ENCODE measurements around the gene SLC51A. TPM values are rescaled to one million over a fixed set of nuclear protein-coding genes. Genes with fewer than 3 reads are reported as not detected.
"Not testable (repeated sequence)": the region's sequence is repeated elsewhere in the genome, so short reads cannot be mapped to it uniquely, and the experiment has no call there.

The SLC51A gene
- total RNA-seq = 0.60 TPM
- long read RNA-seq = 0 reads

DNA sequence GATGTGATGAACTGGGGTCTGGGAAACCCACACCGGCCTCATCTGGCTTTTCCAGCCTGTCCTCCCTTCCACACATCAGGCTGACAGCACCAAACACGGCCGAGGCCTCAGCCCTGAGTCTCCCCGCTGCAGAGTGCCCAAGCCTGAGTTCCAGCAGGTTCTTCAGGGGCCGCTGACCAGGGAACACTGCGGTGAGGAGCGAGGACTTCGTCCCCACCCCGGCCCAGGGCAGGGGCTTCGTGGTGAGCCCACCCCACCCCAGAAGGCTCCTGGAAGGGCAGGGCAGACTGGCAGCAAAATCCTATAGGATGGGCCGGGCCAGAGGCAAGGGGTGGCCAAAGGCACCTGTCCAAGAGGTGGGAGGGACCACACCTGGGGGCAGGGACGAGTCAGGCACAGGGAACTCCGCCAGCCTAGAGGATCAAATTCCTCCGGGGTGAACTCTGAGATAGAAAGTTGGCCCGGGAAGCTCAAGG is at the start of gene SLC51A:
TSS of gene SLC51A (plus strand) at position 446 of the 476 bp plus-strand sequence. CDS start 179 bp downstream, outside the sequence.
- DNase-seq (ENCODE audit: missing footprints) (no peak), ATAC-seq (no peak)
- intact Hi-C loops (cut with DNase I) = no loop called here

DNA sequence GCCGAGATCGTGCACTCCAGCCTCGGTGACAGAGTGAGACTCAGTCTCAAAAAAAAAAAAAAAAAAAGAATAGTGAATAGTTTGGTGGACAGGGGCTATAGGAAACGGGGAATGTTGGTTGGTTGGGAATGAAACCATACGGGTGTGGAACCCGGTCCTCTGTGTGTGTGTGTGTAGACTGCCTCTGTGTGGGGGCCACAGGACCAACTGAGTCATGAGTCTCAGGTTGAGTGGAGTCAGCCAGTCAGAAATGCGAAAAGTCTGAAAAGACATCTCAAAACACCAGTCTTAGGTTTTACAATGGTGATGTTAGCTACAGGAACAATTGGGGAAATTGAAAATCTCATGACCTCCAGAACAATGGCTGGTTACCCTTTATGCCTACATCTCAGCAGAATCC is 49.6 kb upstream of the SLC51A start:
- DNase-seq (ENCODE audit: missing footprints) = no peak
- intact Hi-C loops (cut with DNase I) = no loop called here
- no peak for ATAC-seq

DNA sequence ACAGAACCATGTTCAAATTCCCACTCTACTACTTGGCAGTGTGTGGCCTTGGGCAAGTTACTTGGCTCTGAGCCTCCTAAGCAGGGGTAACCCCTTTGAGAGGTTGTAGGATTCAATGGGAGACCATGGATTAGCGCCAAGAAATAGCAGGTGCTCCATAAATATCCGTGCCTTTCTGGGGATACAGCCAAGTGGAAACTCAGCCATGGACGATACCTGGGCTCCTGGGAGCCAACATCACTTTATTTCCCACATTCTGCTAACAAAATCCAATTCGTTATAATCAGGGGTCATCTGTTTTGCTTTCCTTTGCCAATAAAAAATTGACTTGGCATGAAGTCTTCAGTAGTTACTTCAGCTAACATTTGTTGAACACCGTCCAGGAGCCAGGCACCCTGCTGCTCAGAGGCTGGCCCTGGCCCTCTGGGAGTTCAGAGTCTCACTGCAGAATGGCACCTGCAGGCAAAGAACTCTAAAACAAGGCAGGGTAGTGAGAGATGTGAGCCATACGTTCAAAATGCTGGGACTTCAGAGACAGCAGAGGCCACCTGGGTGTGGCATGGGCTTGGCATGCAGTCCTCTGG is 47.4 kb upstream of the SLC51A start:
- intact Hi-C loops (cut with DNase I) = no loop called here
- ATAC-seq = peak; percentile 38
- DNase-seq (ENCODE audit: missing footprints) = no peak

DNA sequence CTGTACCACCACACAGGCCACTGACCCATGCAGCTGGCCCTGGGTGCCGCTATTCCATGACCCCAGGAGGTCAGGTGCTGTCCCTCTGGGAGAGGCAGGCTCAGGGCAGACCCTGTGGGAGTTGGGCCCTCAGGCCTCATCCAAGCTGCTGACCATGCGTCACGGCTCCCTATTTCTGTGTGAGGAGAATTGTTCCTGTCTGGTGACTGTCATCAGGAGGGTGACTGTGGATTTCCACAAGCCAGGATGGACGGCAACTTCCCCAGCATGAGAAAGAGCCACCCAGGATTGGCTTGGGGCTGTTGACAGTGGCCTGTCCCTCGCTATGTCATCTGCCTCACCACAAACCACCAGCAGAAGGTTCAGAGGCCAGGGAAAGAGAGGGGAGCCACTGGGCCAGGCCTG is 46.5 kb upstream of the SLC51A start:
- DNase-seq (ENCODE audit: missing footprints) (no peak), ATAC-seq (no peak)
- intact Hi-C loops (cut with DNase I) = no loop called here

DNA sequence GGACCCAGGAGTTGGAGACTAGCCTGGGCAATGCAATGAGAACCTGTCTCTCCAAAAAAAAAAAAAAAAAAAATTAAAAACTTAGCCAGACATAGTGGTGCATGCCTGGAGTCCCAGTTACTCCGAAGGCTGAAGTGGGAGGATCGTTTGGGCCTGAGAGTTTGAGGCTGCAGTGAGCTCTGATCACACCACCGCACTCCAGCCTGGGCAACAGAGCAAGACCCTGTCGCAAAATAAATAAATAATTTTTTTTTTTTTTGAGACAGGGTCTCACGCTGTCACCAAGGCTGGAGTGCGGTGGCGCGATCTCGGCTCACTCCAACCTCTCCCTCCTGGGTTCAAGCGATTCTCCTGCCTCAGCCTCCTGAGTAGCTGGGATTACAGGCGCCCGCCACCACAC is 46.0 kb upstream of the SLC51A start:
- DNase-seq (ENCODE audit: missing footprints); intact Hi-C loops (cut with DNase I); ATAC-seq: not testable (repeated sequence)

DNA sequence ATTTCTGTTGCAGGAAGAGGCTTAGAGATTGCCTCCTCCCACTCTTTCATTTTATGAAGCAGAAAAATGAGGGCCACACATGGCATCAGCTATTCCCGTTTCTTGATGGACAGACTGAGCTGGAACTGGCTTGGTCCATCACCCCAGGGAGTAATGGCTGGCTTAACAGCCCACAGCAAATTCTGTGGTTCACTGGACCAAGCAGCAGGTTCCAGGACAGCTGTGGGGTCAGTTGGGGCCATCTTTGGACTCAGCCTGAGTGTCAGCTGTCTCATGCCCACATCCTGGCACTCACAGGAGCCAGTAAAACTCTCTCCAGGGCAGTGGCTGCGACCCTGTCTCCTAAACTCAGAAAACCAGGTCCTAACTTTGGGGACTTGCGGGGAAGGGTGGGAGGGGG is 41.7 kb upstream of the SLC51A start:
- ATAC-seq (no peak), DNase-seq (ENCODE audit: missing footprints) (no peak)
- intact Hi-C loops (cut with DNase I) = no loop called here

DNA sequence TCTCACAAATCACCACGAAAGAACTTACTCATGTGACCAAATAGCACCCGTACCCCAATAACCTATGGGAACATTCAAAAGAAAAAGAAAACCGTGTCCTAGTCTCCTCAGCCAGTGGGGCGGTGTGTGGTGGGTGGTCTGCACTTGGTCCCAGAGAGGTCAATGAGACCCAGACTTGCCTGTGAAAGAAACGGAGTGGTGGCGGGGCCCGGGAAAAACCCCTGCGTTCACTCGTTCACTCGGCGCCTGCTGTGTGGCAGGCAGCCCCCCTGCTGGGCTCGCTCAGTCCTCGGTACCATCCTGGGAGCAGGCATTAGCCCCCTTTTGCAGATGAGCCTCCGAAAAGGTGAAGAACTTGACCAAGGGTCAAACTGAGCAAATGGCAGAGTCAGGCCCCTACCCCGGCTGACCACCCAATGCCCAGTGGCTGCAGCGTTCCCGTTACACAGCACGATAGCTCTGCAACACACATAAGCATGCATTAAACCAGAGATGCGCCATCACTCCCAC is 41.2 kb upstream of the SLC51A start:
- DNase-seq (ENCODE audit: missing footprints) (no peak), ATAC-seq (no peak)
- intact Hi-C loops (cut with DNase I) = no loop called here

DNA sequence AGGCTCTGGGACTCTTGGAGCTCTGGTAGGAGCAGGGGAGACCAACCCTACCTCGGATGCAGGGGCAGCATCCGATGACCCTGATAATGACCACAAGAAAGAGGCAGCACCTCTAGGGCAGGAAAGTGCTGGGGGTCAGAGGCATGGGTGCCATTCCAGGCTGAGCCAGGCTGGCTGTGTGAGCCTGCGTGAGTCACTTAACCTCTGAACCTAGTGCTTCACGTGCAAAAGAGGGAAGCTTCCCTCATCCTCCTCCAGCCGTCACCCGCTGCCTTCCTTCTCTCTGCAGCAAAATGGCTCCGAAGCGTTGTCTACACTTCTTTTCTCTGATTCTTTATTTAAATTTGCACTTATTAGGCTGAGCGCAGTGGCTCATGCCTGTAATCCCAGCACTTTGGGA is 40.6 kb upstream of the SLC51A start:
- ATAC-seq (no peak), DNase-seq (ENCODE audit: missing footprints) (no peak)
- intact Hi-C loops (cut with DNase I) = no loop called here

DNA sequence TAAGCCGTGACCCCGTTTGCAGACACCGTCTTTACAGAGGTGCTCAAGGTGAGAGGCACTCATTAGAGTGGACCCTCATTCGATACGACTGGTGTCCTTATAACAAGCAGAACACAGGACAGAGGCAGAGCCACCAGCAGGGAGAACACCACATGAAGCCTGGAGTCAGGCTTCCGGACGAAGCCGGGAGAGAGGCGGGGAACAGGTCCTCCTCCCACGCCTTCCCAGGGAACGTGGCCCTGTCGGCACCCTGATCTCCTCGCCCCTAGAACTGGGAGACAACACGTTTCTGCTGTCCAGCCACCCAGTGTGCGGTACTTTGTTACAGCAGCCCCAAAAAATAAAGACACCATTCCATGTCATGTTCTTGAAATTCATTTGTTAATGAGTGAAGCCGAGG is 38.8 kb upstream of the SLC51A start:
- intact Hi-C loops (cut with DNase I) = no loop called here
- no peak for DNase-seq (ENCODE audit: missing footprints)
- ATAC-seq = no peak

DNA sequence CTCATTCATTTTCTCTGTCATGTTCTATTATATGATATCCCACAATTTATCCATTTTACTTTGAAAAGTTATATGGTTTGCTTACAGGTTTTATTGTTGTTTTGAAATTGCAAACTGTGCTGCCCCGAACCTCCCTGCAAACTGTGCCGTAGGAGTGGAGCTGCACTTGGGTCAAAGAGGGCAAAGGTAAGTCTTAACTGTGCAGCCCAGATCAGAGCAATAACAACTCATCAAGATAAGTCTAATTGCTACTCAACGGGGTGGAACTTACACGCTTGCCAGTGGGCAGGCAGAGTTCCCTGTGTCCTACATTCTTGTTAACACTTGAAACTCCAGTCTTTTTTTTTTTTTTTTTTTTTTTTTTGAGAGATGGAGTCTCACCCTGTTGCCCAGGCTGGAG is 38.4 kb upstream of the SLC51A start:
- intact Hi-C loops (cut with DNase I) = no loop called here
- DNase-seq (ENCODE audit: missing footprints) = no peak
- ATAC-seq = no peak

DNA sequence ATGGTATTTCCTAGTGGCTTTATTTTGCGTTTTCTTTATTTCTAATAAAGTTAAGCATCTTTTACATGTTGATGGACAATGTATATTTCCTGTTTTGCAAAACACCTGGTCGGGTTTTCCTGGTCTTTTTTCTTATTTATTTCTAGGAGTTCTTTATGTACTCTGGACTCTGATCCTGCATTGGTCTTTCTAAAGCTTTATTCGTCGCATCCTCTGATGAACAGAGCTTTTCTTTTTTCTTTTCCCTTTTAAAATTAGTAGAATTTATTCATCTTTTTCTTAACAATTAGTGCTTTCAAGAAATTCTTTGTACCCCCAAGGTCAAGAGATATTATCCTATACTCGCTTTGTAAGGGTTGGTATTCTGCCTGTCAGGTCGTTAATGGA is 37.3 kb upstream of the SLC51A start:
- intact Hi-C loops (cut with DNase I) = no loop called here
- ATAC-seq (no peak), DNase-seq (ENCODE audit: missing footprints) (no peak)

DNA sequence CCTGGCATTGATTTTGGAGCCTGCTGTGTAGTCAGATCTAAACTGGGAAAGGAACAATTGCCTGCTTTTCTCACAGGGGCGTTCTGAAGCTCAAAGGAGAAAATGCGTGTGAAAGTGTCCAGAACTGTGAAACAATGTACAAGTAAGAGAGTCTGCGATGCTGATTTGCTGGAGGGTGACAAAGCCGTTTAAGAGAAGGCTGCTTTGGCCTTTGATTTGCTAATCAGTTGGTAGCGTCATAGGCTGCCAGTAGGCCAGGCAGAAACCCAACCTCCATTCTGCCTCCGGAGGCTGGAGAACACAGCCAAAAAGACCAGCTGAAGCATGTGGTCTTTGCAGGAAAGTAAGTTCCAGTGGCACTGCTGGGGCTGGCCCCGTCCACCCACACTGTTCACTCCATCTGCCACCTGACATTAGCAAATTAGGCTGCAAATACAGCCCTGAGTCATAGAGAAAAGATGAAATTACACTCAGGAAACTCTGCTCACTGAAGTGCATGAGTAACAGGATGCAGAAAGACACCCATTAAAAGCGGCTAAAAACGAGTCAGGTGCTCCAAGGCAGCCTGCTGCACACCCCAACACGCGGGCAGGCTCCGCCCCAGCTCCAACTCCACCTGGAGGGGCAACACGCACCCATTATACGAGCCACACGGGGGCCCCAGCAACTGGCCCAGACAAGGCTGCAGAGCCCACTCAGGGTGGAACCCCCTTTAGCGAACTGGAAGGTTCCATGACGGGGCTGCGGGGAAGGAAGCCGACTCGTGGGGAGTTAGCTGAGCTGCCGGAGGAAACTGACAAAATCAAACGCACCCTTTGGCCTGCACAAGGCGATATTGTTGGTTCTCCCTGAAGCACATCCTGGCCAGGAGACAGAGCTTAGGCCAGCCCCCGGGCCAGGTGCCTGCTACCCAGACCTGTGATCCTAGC is 36.7 kb upstream of the SLC51A start:
- no peak for DNase-seq (ENCODE audit: missing footprints)
- intact Hi-C loops (cut with DNase I) = no loop called here
- no peak for ATAC-seq

DNA sequence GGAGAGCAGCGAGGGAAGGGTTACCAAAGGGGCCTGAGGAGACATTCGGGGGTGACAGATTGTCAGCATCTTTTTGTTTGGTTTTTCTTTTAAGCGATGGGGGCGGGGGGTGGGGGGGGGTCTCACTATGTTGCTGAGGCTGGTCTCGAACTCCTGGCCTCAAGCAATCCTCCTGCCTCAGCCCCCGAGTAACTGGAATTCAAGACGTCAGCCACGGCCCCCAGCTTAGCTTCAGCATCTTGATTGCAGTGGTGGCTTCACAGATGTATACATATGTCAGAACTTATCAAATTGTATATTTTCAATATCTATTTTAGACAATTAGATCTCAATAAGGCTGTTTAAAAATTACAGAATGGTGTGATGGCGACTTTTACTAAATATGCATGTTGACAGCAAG is 36.0 kb upstream of the SLC51A start:
- DNase-seq (ENCODE audit: missing footprints) (no peak), ATAC-seq (no peak)
- intact Hi-C loops (cut with DNase I) = no loop called here

DNA sequence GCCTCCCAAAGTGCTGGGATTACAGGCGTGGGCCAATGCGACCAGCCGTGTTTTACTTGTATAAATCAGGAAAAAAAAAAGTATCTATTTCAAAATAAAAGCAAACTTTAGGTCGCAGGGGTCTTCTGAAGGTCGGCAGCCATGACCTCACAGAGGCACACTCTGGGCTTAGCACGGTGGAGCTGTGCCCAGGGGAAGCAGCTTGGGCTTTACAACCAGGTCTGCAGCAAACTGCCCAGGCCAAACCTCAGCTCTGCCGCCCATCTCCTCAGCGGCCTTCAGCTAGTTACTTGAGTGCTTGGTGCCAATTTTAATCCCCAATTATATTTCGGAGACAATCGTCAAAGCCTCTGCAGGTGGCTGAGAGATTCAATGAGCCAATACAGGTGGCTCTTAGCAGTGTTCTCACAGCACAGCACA is 35.2 kb upstream of the SLC51A start:
- intact Hi-C loops (cut with DNase I) = no loop called here
- ATAC-seq (no peak), DNase-seq (ENCODE audit: missing footprints) (no peak)

DNA sequence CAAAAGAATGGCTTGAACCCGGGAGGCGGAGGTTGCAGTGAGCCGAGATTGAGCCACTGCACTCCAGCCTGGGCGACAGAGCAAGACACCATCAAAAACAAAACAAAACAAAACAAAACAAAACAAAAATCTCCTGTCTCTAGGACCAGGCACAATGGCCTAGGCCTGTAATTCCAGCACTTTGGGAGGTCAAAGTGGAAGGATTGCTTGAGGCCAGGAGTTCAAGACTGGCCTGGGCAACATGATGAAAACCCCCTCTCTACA is 32.2 kb upstream of the SLC51A start:
- ATAC-seq; DNase-seq (ENCODE audit: missing footprints); intact Hi-C loops (cut with DNase I): not testable (repeated sequence)

DNA sequence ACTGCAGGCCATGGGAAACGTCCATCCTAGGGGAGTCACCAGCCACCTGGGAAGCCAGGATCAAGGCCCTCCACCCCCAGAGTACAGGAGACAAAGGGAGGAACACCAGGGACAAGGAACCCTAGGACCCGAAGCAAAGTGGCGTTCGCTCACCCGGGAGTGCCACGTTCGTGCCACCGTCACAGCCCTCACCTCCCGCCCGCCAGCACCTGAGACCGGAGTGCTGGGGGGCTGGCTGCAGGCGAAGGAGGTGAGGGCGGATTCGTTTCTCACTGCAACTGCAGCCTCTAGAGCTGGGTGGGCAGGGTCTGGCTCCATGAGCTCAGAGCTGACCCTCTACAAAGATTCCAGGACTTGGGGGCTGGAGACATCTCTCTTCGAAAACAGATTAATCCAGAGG is 31.5 kb upstream of the SLC51A start:
- no peak for DNase-seq (ENCODE audit: missing footprints)
- no peak for ATAC-seq
- intact Hi-C loops (cut with DNase I) = no loop called here

DNA sequence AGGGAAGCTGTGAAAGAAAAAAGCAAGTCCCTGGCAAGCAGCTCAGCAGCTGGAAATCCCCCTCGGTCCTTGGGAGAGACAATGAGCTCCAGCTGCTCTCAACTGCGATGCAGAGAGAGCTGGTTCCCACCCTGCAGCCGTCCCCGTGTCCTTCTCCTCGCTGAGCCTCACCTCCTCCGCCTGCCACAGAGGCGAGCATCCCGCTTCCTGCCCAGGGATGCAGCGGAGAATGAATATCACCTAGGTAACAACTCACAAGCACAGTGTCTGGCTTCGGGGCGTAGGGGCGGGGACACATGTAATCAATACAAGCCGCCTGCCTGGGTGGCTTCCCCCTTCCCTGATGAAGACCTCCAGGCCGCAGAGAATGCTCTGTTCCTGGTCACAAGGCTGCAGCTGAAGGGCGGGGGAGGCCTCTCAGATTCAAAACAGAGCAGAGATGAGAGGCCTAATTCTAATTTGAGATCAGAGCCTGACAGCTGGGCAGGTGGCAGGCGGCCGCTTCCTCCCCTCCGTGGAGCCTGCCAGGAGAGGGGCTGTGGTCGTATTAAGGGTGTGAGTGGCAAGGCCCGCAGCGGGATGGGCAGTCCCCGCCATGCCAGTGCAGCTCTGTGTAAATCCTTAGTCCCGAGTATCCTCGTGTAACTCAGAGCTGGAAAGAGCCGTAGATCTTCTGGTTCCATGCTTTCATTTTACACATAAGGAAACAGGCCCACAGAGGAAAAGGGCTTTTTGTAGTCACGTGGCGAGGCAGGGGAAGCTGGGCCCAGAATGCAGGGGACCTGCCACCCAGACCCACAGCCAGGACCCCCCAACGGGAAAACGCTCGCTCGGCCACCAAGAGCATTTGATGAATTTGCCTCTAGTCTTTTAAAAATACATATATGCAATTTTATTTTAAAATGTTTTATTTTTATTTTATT is 29.4 kb upstream of the SLC51A start:
- DNase-seq (ENCODE audit: missing footprints) (no peak), ATAC-seq (peak; percentile 32)
- intact Hi-C loops (cut with DNase I) = no loop called here

DNA sequence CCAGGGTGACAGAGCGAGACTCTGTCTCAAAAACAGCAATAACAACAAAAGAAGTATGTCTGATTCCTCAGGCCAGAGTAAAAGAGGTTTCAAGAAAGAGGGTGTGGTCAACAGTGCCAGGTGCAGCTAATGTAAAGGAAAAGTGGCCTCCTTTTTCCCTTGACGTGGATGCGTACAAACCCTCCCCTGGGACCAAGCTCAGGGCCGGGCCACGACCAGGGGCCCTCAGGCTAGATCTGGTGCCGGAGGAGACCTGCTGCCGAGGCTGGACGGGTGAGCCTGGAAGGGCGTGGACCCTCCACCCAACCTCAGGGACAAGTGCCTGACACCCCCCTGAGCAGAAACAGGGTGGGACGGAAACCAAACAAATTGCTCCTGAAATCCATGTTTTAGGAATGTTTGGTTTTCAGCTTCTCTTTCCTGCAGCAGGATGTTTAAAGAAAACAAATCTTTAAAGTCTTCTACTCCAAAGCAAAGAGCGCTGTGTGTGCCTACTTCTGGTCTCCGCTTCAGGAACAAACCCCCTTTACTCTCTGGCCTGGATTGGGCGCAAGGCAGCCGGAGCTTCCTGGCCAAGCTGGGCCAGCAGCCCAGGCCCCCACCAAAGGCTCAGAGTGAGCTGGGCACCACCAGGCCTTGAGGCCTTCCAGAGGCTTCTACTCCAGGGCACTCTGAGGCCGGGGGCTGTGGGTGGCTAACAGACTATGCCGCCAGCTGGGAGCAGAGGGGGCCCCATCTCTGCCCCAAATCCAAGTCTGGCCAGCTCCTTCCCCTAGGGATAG is 26.6 kb upstream of the SLC51A start:
- intact Hi-C loops (cut with DNase I) = loop anchor here (10.0 kb wide), 1 partner anchor 165 kb away; no protein-coding TSS in a partner anchor
- ATAC-seq (no peak), DNase-seq (ENCODE audit: missing footprints) (no peak)
